AG09309 (cell line): ENCODE data around the gene MUC5AC.

Experiments
- DNase-seq: peaks from one replicate; pipeline ENCODE4 v3.0.0-alpha.2; 2010; ENCODE audit warnings: low read depth
- H3K4me3 ChIP-seq: 2 replicates; pipeline ENCODE4 v1.5.1; 2011; ENCODE audit warnings: mild to moderate bottlenecking, low read depth, low read length, moderate library complexity; ENCODE audit not compliant: control insufficient read depth
- TF ChIP-seq, protein P1 (sequence below): IDR thresholded peaks from 2 replicates; pipeline ENCODE4 v1.5.1; 2011; ENCODE audit warnings: mild to moderate bottlenecking, low read depth, low read length, inconsistent platforms; ENCODE audit not compliant: insufficient read depth, control insufficient read depth; ENCODE audit errors: missing control alignments

MUC5AC gene, protein sequence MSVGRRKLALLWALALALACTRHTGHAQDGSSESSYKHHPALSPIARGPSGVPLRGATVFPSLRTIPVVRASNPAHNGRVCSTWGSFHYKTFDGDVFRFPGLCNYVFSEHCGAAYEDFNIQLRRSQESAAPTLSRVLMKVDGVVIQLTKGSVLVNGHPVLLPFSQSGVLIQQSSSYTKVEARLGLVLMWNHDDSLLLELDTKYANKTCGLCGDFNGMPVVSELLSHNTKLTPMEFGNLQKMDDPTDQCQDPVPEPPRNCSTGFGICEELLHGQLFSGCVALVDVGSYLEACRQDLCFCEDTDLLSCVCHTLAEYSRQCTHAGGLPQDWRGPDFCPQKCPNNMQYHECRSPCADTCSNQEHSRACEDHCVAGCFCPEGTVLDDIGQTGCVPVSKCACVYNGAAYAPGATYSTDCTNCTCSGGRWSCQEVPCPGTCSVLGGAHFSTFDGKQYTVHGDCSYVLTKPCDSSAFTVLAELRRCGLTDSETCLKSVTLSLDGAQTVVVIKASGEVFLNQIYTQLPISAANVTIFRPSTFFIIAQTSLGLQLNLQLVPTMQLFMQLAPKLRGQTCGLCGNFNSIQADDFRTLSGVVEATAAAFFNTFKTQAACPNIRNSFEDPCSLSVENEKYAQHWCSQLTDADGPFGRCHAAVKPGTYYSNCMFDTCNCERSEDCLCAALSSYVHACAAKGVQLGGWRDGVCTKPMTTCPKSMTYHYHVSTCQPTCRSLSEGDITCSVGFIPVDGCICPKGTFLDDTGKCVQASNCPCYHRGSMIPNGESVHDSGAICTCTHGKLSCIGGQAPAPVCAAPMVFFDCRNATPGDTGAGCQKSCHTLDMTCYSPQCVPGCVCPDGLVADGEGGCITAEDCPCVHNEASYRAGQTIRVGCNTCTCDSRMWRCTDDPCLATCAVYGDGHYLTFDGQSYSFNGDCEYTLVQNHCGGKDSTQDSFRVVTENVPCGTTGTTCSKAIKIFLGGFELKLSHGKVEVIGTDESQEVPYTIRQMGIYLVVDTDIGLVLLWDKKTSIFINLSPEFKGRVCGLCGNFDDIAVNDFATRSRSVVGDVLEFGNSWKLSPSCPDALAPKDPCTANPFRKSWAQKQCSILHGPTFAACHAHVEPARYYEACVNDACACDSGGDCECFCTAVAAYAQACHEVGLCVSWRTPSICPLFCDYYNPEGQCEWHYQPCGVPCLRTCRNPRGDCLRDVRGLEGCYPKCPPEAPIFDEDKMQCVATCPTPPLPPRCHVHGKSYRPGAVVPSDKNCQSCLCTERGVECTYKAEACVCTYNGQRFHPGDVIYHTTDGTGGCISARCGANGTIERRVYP (N-terminal part only)

DNA sequence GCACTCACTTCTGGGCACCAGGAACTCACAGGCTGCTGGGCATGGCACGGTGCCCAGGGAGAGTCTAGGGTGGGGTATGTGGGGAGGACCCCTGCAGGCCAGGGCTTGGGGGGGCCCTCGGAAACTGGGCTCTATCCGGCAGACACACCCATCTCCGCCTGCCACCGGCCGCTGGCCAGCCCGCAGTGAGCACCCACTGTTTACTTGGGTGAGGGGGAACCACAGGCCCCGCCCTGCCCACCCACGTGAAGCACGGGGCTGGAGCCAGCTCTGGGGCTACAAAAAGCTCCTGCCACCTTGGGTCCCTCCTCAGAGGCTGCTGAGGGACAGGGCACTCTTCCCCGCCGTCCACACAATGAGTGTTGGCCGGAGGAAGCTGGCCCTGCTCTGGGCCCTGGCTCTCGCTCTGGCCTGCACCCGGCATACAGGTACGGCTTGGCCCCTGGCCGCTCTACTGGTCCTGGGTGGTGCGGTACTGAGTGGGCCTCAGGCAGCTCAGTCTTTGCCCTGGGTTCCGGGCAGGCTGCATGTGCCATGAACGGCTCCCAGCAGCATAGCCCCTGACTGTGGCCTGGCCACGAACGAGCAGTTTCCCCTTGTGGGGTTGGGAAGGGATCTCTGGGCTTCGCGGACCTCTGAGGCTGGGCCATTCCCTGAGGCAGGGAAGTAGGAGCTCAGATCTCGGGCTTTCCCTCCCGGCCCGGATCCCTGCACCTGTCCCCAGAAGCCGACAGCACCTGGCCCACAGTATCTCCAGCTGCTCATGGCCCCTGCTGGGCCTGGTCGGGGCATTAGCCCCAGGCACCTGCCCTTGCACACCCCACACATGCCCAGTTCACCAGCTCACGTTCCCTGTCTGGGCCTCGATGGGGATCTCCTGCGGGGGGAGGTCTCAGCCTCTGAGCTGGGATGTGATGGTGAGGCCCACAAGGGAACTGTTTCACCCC lies at the start of gene MUC5AC:
Gene MUC5AC, plus strand, starts transcription at position 309 of the 947 bp plus-strand sequence. Its CDS starts 47 bp downstream, at position 356.
- DNase-seq = no peak
- TF ChIP-seq, protein P1, sequence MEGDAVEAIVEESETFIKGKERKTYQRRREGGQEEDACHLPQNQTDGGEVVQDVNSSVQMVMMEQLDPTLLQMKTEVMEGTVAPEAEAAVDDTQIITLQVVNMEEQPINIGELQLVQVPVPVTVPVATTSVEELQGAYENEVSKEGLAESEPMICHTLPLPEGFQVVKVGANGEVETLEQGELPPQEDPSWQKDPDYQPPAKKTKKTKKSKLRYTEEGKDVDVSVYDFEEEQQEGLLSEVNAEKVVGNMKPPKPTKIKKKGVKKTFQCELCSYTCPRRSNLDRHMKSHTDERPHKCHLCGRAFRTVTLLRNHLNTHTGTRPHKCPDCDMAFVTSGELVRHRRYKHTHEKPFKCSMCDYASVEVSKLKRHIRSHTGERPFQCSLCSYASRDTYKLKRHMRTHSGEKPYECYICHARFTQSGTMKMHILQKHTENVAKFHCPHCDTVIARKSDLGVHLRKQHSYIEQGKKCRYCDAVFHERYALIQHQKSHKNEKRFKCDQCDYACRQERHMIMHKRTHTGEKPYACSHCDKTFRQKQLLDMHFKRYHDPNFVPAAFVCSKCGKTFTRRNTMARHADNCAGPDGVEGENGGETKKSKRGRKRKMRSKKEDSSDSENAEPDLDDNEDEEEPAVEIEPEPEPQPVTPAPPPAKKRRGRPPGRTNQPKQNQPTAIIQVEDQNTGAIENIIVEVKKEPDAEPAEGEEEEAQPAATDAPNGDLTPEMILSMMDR = no peak
- H3K4me3 ChIP-seq = no peak within 1 kb of the TSS

DNA sequence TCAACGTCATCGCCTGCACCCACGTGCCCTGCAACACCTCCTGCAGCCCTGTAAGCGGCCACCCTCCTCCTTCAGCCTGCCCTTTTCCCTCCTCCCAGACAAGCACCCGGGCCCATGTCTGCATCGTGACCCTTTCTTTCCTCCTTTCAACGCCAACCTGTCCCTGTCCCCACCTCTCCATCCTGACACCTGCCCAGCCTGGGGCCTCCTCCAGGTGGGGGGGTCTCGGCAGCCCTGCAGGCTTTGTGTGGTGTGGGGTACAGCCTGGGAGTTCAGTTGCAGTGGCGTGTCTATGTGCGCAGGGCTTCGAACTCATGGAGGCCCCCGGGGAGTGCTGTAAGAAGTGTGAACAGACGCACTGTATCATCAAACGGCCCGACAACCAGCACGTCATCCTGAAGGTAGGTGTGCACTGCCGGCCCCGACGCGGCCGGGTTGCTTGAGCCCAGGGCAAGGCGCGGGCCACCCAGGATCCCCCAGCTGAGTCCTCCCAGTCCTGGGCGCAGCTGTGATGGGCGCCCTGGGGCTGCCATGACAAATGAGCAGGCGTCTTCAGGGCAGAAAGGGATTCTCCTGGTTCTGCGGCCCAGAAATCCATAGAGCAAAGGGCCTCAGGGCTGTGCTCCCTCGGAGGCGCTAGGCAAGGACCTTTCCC lies 49.4 kb upstream of the MUC5AC start:
- no peak for DNase-seq
- no peak overlapping the region for H3K4me3 ChIP-seq
- TF ChIP-seq, protein P1 = no peak

DNA sequence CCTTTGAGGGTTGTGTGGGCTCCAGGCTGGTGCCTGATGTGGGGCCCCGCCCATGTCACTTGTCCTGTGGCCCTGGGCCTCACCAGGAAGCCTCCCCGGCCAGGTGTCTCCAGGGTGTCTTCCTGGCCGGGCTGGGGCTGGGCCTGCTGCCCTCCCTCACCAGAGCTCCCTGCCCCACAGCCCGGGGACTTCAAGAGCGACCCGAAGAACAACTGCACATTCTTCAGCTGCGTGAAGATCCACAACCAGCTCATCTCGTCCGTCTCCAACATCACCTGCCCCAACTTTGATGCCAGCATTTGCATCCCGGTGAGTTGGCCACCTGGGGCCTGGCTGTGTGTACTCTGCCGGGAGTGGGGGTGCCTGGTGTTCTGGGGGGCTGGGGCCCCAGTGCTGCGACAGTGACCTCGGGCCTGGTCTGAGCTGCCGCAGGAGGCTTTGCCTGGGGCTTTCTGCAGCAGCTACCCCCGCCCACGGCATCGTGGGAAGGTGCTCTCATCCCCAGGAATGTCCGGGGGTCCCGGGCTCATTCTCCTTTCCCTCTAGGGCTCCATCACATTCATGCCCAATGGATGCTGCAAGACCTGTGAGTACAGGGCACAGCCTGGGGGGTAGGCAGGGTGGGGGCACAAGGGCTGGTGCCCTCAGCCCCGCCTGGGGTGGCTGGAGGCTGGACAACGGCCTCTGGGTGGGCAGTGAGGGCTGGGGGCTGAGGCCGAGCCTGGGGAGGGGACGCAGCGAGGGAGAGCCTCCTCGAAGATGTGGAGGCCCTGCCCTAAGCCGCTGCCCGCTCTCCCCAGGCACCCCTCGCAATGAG lies 48.4 kb upstream of the MUC5AC start:
- TF ChIP-seq, protein P1 = no peak
- no peak overlapping the region for H3K4me3 ChIP-seq
- no peak for DNase-seq

DNA sequence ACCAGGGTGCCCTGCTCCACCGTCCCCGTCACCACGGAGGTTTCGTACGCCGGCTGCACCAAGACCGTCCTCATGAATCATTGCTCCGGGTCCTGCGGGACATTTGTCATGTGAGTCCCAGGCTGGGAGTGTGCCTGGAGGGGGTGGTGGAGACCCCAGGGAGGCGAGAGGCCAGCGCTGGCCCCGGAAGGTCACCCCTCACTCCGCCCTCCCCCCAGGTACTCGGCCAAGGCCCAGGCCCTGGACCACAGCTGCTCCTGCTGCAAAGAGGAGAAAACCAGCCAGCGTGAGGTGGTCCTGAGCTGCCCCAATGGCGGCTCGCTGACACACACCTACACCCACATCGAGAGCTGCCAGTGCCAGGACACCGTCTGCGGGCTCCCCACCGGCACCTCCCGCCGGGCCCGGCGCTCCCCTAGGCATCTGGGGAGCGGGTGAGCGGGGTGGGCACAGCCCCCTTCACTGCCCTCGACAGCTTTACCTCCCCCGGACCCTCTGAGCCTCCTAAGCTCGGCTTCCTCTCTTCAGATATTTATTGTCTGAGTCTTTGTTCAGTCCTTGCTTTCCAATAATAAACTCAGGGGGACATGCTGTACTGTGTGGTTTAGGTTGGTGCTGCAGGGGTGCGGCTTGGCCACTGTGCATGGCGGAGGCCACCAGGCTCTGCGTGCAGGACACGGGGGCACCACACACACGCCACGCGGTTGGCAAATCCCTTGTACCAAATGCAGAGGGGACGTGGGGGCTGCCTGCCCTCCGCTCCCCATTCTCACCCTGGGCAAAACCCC lies 47.6 kb upstream of the MUC5AC start:
- DNase-seq = no peak
- TF ChIP-seq, protein P1 = no peak
- H3K4me3 ChIP-seq = no peak overlapping the region
